Natural killer cell treated with Interleukin-12 subunit alpha and Interleukin-12 subunit beta and Interleukin-15 and Interleukin-18, amount 100 ng/mL, for 72 hours (primary cell): ENCODE data around the gene ANKHD1. TPM values are rescaled to one million over a fixed set of nuclear protein-coding genes. Genes with fewer than 3 reads are reported as not detected.
"Not testable (repeated sequence)": the region's sequence is repeated elsewhere in the genome, so short reads cannot be mapped to it uniquely, and the experiment has no call there.

Source experiments
- ATAC-seq, 2 donors: fragments of 150-1000 bp; cut with Tn5 transposase in 1 of 2; sonication (Bioruptor Pico), chemical (Tn5 transposase) in 1 of 2; 2 replicates each; pipeline ENCODE4 v1.10.0; 2021
- DNase-seq: peaks from one replicate; pipeline ENCODE4 v3.0.0; 2022; ENCODE audit warnings: low spot score
- H3K27ac Mint-ChIP-seq, 2 donors: 1 replicate in 1 of 2; 2 replicates in 1 of 2; pipeline ENCODE4 v1.8.0; 2022; ENCODE audit warnings: mixed read lengths in 2 of 2, mild to moderate bottlenecking in 1 of 2, moderate library complexity in 1 of 2
- H3K27me3 Mint-ChIP-seq, 2 donors: 1 replicate in 1 of 2; 2 replicates in 1 of 2; pipeline ENCODE4 v1.8.0; 2022; ENCODE audit warnings: mixed read lengths in 2 of 2
- H3K36me3 Mint-ChIP-seq: one replicate; pipeline ENCODE4 v1.8.0; 2022; ENCODE audit warnings: mixed read lengths
- H3K4me1 Mint-ChIP-seq, 2 donors: 1 replicate in 1 of 2; 2 replicates in 1 of 2; pipeline ENCODE4 v1.8.0; 2022; ENCODE audit warnings: low read depth in 2 of 2, mixed read lengths in 2 of 2, mild to moderate bottlenecking in 1 of 2
- H3K4me3 Mint-ChIP-seq: one replicate; pipeline ENCODE4 v1.8.0; 2022; ENCODE audit warnings: mixed read lengths
- H3K9me3 Mint-ChIP-seq: 2 replicates; pipeline ENCODE4 v1.8.0; 2022; ENCODE audit warnings: mixed read lengths
- total RNA-seq, 2 donors: library from RNA; stranded (reverse); gene quantifications; one replicate each; pipeline ENCODE4 v1.2.3, GENCODE V29; 2022

ANKHD1 gene
- total RNA-seq, 2 donors from 2014 or later = 136 to 156 TPM

GRCh38 chr5:140393738-140394137 is 7.9 kb upstream of the ANKHD1 start:
- no peak overlapping the region for H3K4me3 Mint-ChIP-seq
- H3K9me3 Mint-ChIP-seq = no peaks in the 10 kb centered on the region
- H3K27me3 Mint-ChIP-seq = no peaks in the 10 kb centered on the region
- H3K36me3 Mint-ChIP-seq = no peaks in the 10 kb centered on the region
- no peaks in the 10 kb centered on the region for H3K4me1 Mint-ChIP-seq
- ATAC-seq = no peak
- no peak overlapping the region for H3K27ac Mint-ChIP-seq
- no peak for DNase-seq

- Mint-ChIP-seq H3K9me3 (no peaks in the 10 kb centered on the region), H3K27me3 (no peaks in the 10 kb centered on the region), H3K4me1 (peaks cover 8 to 16% of the 10 kb centered on the region in 2 donors), H3K27ac (no peak overlapping the region), H3K4me3 (no peak overlapping the region), H3K36me3 (no peaks in the 10 kb centered on the region)
- no peak for ATAC-seq
- no peak for DNase-seq
Measured at GRCh38 chr5:140398379-140398811, 3.2 kb upstream of the ANKHD1 start.

GRCh38 chr5:140399979-140400729 is 1.5 kb upstream of the ANKHD1 start:
- H3K4me1 Mint-ChIP-seq = peaks cover 22 to 31% of the 10 kb centered on the region in 2 donors
- no peak overlapping the region for H3K27ac Mint-ChIP-seq
- no peak for ATAC-seq
- H3K4me3 Mint-ChIP-seq = no peak overlapping the region
- no peaks in the 10 kb centered on the region for H3K27me3 Mint-ChIP-seq
- no peak for DNase-seq
- H3K9me3 Mint-ChIP-seq = no peaks in the 10 kb centered on the region
- no peaks in the 10 kb centered on the region for H3K36me3 Mint-ChIP-seq

- Mint-ChIP-seq H3K27me3 (no peaks in the 10 kb centered on the region), H3K4me3 (no peak overlapping the region), H3K36me3 (no peaks in the 10 kb centered on the region), H3K27ac (no peak overlapping the region), H3K4me1 (peaks cover 24 to 33% of the 10 kb centered on the region in 2 donors), H3K9me3 (no peaks in the 10 kb centered on the region)
- peak; percentile 79 to 87 for ATAC-seq
- peak; percentile 90 for DNase-seq
Measured at GRCh38 chr5:140400730-140401361, 787 bp upstream of the ANKHD1 start.

- H3K27ac Mint-ChIP-seq = no peak overlapping the region
- peaks cover 24 to 33% of the 10 kb centered on the region in 2 donors for H3K4me1 Mint-ChIP-seq
- H3K4me3 Mint-ChIP-seq = no peak overlapping the region
- H3K9me3 Mint-ChIP-seq = no peaks in the 10 kb centered on the region
- peak; percentile 65 for DNase-seq
- no peak for ATAC-seq
- H3K36me3 Mint-ChIP-seq = no peaks in the 10 kb centered on the region
- no peaks in the 10 kb centered on the region for H3K27me3 Mint-ChIP-seq
Measured at GRCh38 chr5:140402258-140403074, 833 bp downstream of the ANKHD1 start.

- Mint-ChIP-seq H3K27ac (no peak overlapping the region), H3K4me3 (no peak overlapping the region), H3K27me3 (no peaks in the 10 kb centered on the region), H3K36me3 (no peaks in the 10 kb centered on the region), H3K9me3 (no peaks in the 10 kb centered on the region), H3K4me1 (peaks cover 28 to 33% of the 10 kb centered on the region in 2 donors)
- ATAC-seq (no peak), DNase-seq (no peak)
Measured at GRCh38 chr5:140403613-140404012, 2.0 kb downstream of the ANKHD1 start.

- no peak for ATAC-seq
- no peak overlapping the region for H3K27ac Mint-ChIP-seq
Measured at GRCh38 chr5:140408750-140409241, 7.2 kb downstream of the ANKHD1 start.

GRCh38 chr5:140413230-140413629 is 11.6 kb downstream of the ANKHD1 start:
- no peak overlapping the region for H3K4me3 Mint-ChIP-seq
- H3K36me3 Mint-ChIP-seq = no peaks in the 10 kb centered on the region
- no peaks in the 10 kb centered on the region for H3K27me3 Mint-ChIP-seq
- DNase-seq (no peak), ATAC-seq (no peak)
- peaks cover 12 to 15% of the 10 kb centered on the region in 2 donors for H3K4me1 Mint-ChIP-seq
- H3K27ac Mint-ChIP-seq = peak overlapping the region in 1 of 2 donors; percentile 12
- H3K9me3 Mint-ChIP-seq = no peaks in the 10 kb centered on the region

More at GRCh38 chr5:140408750-140409241, 7.2 kb downstream of the ANKHD1 start:
- DNase-seq = no peak
- H3K9me3 Mint-ChIP-seq = no peaks in the 10 kb centered on the region
- H3K27me3 Mint-ChIP-seq = no peaks in the 10 kb centered on the region
- H3K4me3 Mint-ChIP-seq = no peak overlapping the region
- peaks cover 19 to 23% of the 10 kb centered on the region in 2 donors for H3K4me1 Mint-ChIP-seq
- H3K36me3 Mint-ChIP-seq = no peaks in the 10 kb centered on the region

GRCh38 chr5:140417235-140417634 is 15.6 kb downstream of the ANKHD1 start:
- DNase-seq (no peak), ATAC-seq (no peak)
- Mint-ChIP-seq H3K27me3 (no peaks in the 10 kb centered on the region), H3K4me3 (no peak overlapping the region), H3K9me3 (no peaks in the 10 kb centered on the region), H3K4me1 (peaks cover 36 to 45% of the 10 kb centered on the region in 2 donors), H3K27ac (no peak overlapping the region), H3K36me3 (no peaks in the 10 kb centered on the region)

- H3K4me3 Mint-ChIP-seq = no peak overlapping the region
- DNase-seq (no peak), ATAC-seq (no peak)
- H3K27ac Mint-ChIP-seq = no peak overlapping the region
- H3K9me3 Mint-ChIP-seq = no peaks in the 10 kb centered on the region
- no peaks in the 10 kb centered on the region for H3K27me3 Mint-ChIP-seq
- H3K36me3 Mint-ChIP-seq = no peaks in the 10 kb centered on the region
- peaks cover 45 to 47% of the 10 kb centered on the region in 2 donors for H3K4me1 Mint-ChIP-seq
Measured at GRCh38 chr5:140418862-140419520, 17.4 kb downstream of the ANKHD1 start.

GRCh38 chr5:140420226-140420570 is 18.6 kb downstream of the ANKHD1 start:
- DNase-seq = no peak
- Mint-ChIP-seq H3K36me3 (no peaks in the 10 kb centered on the region), H3K27me3 (no peaks in the 10 kb centered on the region), H3K27ac (no peak overlapping the region), H3K9me3 (no peaks in the 10 kb centered on the region), H3K4me3 (no peak overlapping the region), H3K4me1 (peaks cover 45 to 48% of the 10 kb centered on the region in 2 donors)
- no peak for ATAC-seq

GRCh38 chr5:140420665-140421361 is 19.2 kb downstream of the ANKHD1 start:
- Mint-ChIP-seq H3K27me3 (no peaks in the 10 kb centered on the region), H3K4me1 (peaks cover 47 to 48% of the 10 kb centered on the region in 2 donors), H3K36me3 (no peaks in the 10 kb centered on the region), H3K9me3 (no peaks in the 10 kb centered on the region), H3K27ac (no peak overlapping the region), H3K4me3 (no peak overlapping the region)
- ATAC-seq (no peak), DNase-seq (no peak)

GRCh38 chr5:140421375-140421774 is 19.7 kb downstream of the ANKHD1 start:
- not testable (repeated sequence) for H3K9me3 Mint-ChIP-seq, DNase-seq, H3K27ac Mint-ChIP-seq, H3K36me3 Mint-ChIP-seq, H3K4me3 Mint-ChIP-seq, ATAC-seq, H3K27me3 Mint-ChIP-seq
- H3K4me1 Mint-ChIP-seq = peaks cover 43 to 44% of the 10 kb centered on the region in 2 donors
